GM12878 (cell line): ENCODE results near the gene PGF. TPM values are rescaled to one million over a fixed set of nuclear protein-coding genes. Genes with fewer than 3 reads are reported as not detected.

Source experiments
- ATAC-seq: fragments of 200-7000 bp; cut with Tn5 transposase; 3 replicates; pipeline ENCODE4 v1.9.1; 2020; ENCODE audit warnings: mild to moderate bottlenecking, moderate library complexity
- BruUV-seq: library from RNA; stranded (reverse); fragments of 400-500 nt; replicated peaks from 2 replicates; lab custom pipeline; 2021; lab: Mats Ljungman, UMichigan
- CTCF ChIA-PET: fragments of 300-600 bp; sonication (Branson Sonifier 250); formaldehyde crosslinking; extraction: SDS; loops from one replicate; lab custom pipeline; 2021; ENCODE audit warnings: inconsistent platforms; lab: Yijun Ruan, JAX
- POLR2A ChIA-PET: fragments of 350-600 bp; formaldehyde crosslinking; extraction: SDS; loops from one replicate; lab custom pipeline; 2021; ENCODE audit warnings: inconsistent platforms; lab: Charles Lee
- RAD21 ChIA-PET: fragments of 300-600 bp; sonication (Branson Sonifier 250); formaldehyde crosslinking; loops from one replicate; lab custom pipeline; 2023; ENCODE audit warnings: antibody characterized with exemption; ENCODE audit not compliant: unreplicated experiment; lab: Charles Lee
- SMC1A ChIA-PET: fragments of 300-600 bp; sonication (Branson Sonifier 250); formaldehyde crosslinking; loops from one replicate; lab custom pipeline; 2023; ENCODE audit not compliant: unreplicated experiment, uncharacterized antibody; lab: Charles Lee
- DNase-seq: peaks from one replicate; pipeline ENCODE4 v3.0.0-alpha.2; 2011; ENCODE audit warnings: low read depth, low spot score
- FAIRE-seq: peaks from 3 replicates; lab custom pipeline; 2011; peaks lifted over from hg19 to GRCh38; lab: Jason Lieb, UNC
- H2AFZ ChIP-seq: 2 replicates; pipeline ENCODE4 v1.6.0; 2011; ENCODE audit warnings: low read depth, low read length, control low read depth; ENCODE audit not compliant: control insufficient read depth
- H3K27ac ChIP-seq: 2 replicates; pipeline ENCODE4 v1.5.1; 2011; ENCODE audit warnings: control low read depth; ENCODE audit not compliant: control insufficient read depth, insufficient read depth
- H3K27me3 ChIP-seq, 2 experiments: replicated peaks in 1 of 2; 2 replicates each; pipeline versions ENCODE4 v1.6.0 to v1.6.1; 2011; ENCODE audit warnings: low read length in 1 of 2; ENCODE audit not compliant: control insufficient read depth in 2 of 2, insufficient read depth in 2 of 2
- H3K36me3 ChIP-seq, 2 experiments: 2 replicates each; pipeline ENCODE4 v1.5.1; 2011; ENCODE audit warnings: low read length in 1 of 2; ENCODE audit not compliant: control insufficient read depth in 2 of 2, insufficient read depth in 2 of 2
- H3K4me1 ChIP-seq: 2 replicates; pipeline ENCODE4 v1.6.1; 2011; ENCODE audit warnings: mild to moderate bottlenecking, low read length, moderate library complexity, mixed read lengths; ENCODE audit not compliant: control insufficient read depth, insufficient read depth
- H3K4me2 ChIP-seq: 2 replicates; pipeline ENCODE4 v1.6.0; 2011; ENCODE audit warnings: control low read depth; ENCODE audit not compliant: control insufficient read depth, insufficient read depth
- H3K4me3 ChIP-seq: fragments of 200-600 bp; sonication (generic); 2 replicates; pipeline ENCODE4 v1.5.1; 2016
- H3K79me2 ChIP-seq: 2 replicates; pipeline ENCODE4 v1.6.0; 2011; ENCODE audit warnings: low read length; ENCODE audit not compliant: control insufficient read depth, insufficient read depth
- H3K9ac ChIP-seq: 2 replicates; pipeline ENCODE4 v1.8.0; 2011; ENCODE audit warnings: low read length, control low read depth, mixed read lengths; ENCODE audit not compliant: control insufficient read depth, insufficient read depth
- H3K9me3 ChIP-seq: replicated peaks from 3 replicates; pipeline ENCODE4 v1.5.1; 2011; ENCODE audit warnings: mild to moderate bottlenecking, low read length; ENCODE audit not compliant: control insufficient read depth, insufficient read depth
- H4K20me1 ChIP-seq: 2 replicates; pipeline ENCODE4 v1.6.0; 2011; ENCODE audit not compliant: control insufficient read depth, insufficient read depth
- GATAD2B ChIP-seq: fragments of 450-650 bp; conservative IDR thresholded peaks from 2 replicates; pipeline ENCODE4 v1.6.1; 2017; ENCODE audit warnings: low read depth, mild to moderate bottlenecking, moderate library complexity
- IRF4 ChIP-seq: IDR thresholded peaks from 2 replicates; pipeline ENCODE4 v1.6.1; 2011; ENCODE audit warnings: low read depth, low read length
- NR2C1 ChIP-seq: fragments of 450-650 bp; IDR thresholded peaks from 2 replicates; pipeline ENCODE4 v1.6.1; 2017; ENCODE audit warnings: antibody characterized with exemption, mild to moderate bottlenecking, moderate library complexity
- PKNOX1 ChIP-seq: fragments of 450-650 bp; IDR thresholded peaks from 2 replicates; pipeline ENCODE4 v1.6.1; 2016; ENCODE audit warnings: mild to moderate bottlenecking
- POLR2AphosphoS2 ChIP-seq: IDR thresholded peaks from 2 replicates; pipeline ENCODE4 v1.6.1; 2011; ENCODE audit warnings: low read depth, mild to moderate bottlenecking, low read length, improper control_type of control experiment, moderate library complexity
- POLR2AphosphoS5 ChIP-seq: IDR thresholded peaks from 2 replicates; pipeline ENCODE4 v1.6.1; 2011; ENCODE audit warnings: mild to moderate bottlenecking, low read length, inconsistent platforms
- SPI1 ChIP-seq: IDR thresholded peaks from 2 replicates; pipeline ENCODE4 v1.6.1; 2011; ENCODE audit warnings: low read depth, mild to moderate bottlenecking, low read length, moderate library complexity, borderline replicate concordance; ENCODE audit not compliant: insufficient read depth
- TCF12 ChIP-seq: IDR thresholded peaks from 2 replicates; pipeline ENCODE4 v1.6.1; 2011; ENCODE audit warnings: low read depth, mild to moderate bottlenecking, low read length
- TCF3 ChIP-seq: IDR thresholded peaks from 2 replicates; pipeline ENCODE4 v1.6.1; 2012; ENCODE audit warnings: low read depth, mild to moderate bottlenecking, low read length, borderline replicate concordance; ENCODE audit not compliant: insufficient read depth
- WGBS: methylation state at CpG from one replicate; pipeline ENCODE4 v1.1.6; 2016; ENCODE audit warnings: low lambda C conversion rate; ENCODE audit not compliant: insufficient replicate concordance, insufficient coverage; ENCODE audit errors: missing lambda C conversion rate; 5-methylcytosine and 5-hydroxymethylcytosine counted together
- in situ Hi-C: fragments of 300-500 bp; cut with MboI; formaldehyde crosslinking; loops from 9 replicates; pipeline ENCODE4 v1.14.3; 2018; ENCODE audit warnings: mixed read lengths
- intact Hi-C: fragments of 100-400 bp; cut with micrococcal nuclease; formaldehyde crosslinking; loops from one replicate; pipeline ENCODE4 v1.14.2; 2022; ENCODE audit not compliant: unreplicated experiment
- polyA plus RNA-seq, 11 experiments: library from polyadenylated mRNA; depleted of rRNA in 4 of 11; unstranded in 6 of 11; stranded (reverse) in 5 of 11; fragments of >200 nt; fragmentation: Nextera tagmentation in 4 of 11; fragmentation: Illumina TruSeq in 1 of 11; extraction: Ambion mirVana in 4 of 11; extraction: Trizol in 1 of 11; gene quantifications; 1 replicate in 1 of 11; 2 replicates in 10 of 11; pipeline versions ENCODE4 v1.2.1 to v1.2.3, GENCODE V29; 2011 to 2016; ENCODE audit warnings: inconsistent platforms in 2 of 11, missing spikeins in 2 of 11, low read depth in 1 of 11
- total RNA-seq, 4 experiments: library from RNA; depleted of rRNA in 3 of 4; stranded (reverse); fragments of >200 nt in 3 of 4; fragmentation: Illumina TruSeq in 1 of 4; extraction: Trizol in 1 of 4; gene quantifications; 2 replicates each; pipeline versions ENCODE4 v1.2.1 to v1.2.3, GENCODE V29; 2013 to 2021

Gene PGF
- total and polyA plus RNA-seq, 10 of the 15 experiments (the other 5 are each of a cell fraction or from before 2014, with no cell fraction given), result 0.11 to 5.5 (median 0.63) TPM

GRCh38 chr14:74959596-74960180 is 4.3 kb upstream of the PGF start:
- TF ChIP-seq SPI1 (peak; percentile 38; the same call in 1 of the 2 replicates), IRF4 (no peak), TCF12 (no peak)
- SMC1A ChIA-PET, result interaction anchor here (1.0 kb wide), 1 partner anchor 76 kb away, joined by 3 read pairs; no protein-coding TSS in a partner anchor
- Histone ChIP-seq H3K79me2 (no peaks in the 10 kb centered on the region), H4K20me1 (no peaks in the 10 kb centered on the region), H3K27me3 (no peaks in the 10 kb centered on the region; a peak in 2 of 4 replicates), H3K4me3 (no peak overlapping the region), H3K4me2 (no peak overlapping the region), H3K9me3 (no peaks in the 10 kb centered on the region), H3K4me1 (peaks cover 14% of the 10 kb centered on the region), H3K36me3 (no peaks in the 10 kb centered on the region), H2AFZ (no peak overlapping the region), H3K9ac (no peak overlapping the region), H3K27ac (no peak overlapping the region)
- BruUV-seq, result no TSS peak
- POLR2A ChIA-PET, result no interaction called here
- in situ Hi-C loops (no loop called here), intact Hi-C loops (no loop called here)
- no peak for FAIRE-seq
- CTCF ChIA-PET, result interaction anchor here (1.2 to 8.6 kb wide), 2 partner anchors 13 to 55 kb away, joined by 4 to 61 read pairs; no protein-coding TSS in a partner anchor
- RAD21 ChIA-PET, result no interaction called here
- WGBS, result 73% methylated on average over 5 of the region's 5 CpGs
- no peak for ATAC-seq
- DNase-seq, result no peak

GRCh38 chr14:74956280-74957072 is 1.1 kb upstream of the PGF start:
- no peaks in the 10 kb centered on the region for H3K79me2 ChIP-seq
- H2AFZ ChIP-seq, result no peak overlapping the region
- H3K9ac ChIP-seq, result no peak overlapping the region
- no peak overlapping the region for H3K4me2 ChIP-seq
- no peaks in the 10 kb centered on the region for H3K9me3 ChIP-seq
- BruUV-seq, result no TSS peak
- H3K27ac ChIP-seq, result no peak overlapping the region
- in situ Hi-C loops (no loop called here), intact Hi-C loops (no loop called here)
- H3K36me3 ChIP-seq, result no peaks in the 10 kb centered on the region
- ChIA-PET POLR2A (interaction anchor here (0.8 kb wide), 1 partner anchor 46 kb away, joined by 3 read pairs; the partner anchor contains the start of gene EIF2B2), CTCF (no interaction called here), RAD21 (interaction anchor here (0.6 kb wide), 1 partner anchor 63 kb away, joined by 4 read pairs; no protein-coding TSS in a partner anchor), SMC1A (interaction anchor here (0.7 kb wide), 1 partner anchor 12 kb away, joined by 3 read pairs; no protein-coding TSS in a partner anchor)
- no peaks in the 10 kb centered on the region for H3K4me1 ChIP-seq
- ATAC-seq, result no peak
- WGBS, result 77% methylated on average over 22 of the region's 24 CpGs
- FAIRE-seq, result no peak
- no peak for DNase-seq
- no peak overlapping the region for H3K4me3 ChIP-seq
- no peaks in the 10 kb centered on the region; a peak in 2 of 4 replicates for H3K27me3 ChIP-seq
- H4K20me1 ChIP-seq, result no peaks in the 10 kb centered on the region
- TF ChIP-seq TCF12 (no peak), IRF4 (no peak), NR2C1 (no peak), POLR2AphosphoS5 (no peak), GATAD2B (no peak), POLR2AphosphoS2 (no peak), TCF3 (no peak), PKNOX1 (no peak)
